ENCODE measurements around the gene GLRX2. TPM values are rescaled to one million over a fixed set of nuclear protein-coding genes. Genes with fewer than 3 reads are reported as not detected.

The GLRX2 gene
- total and polyA plus RNA-seq, 2 of the 8 experiments (the other 6 are each of a cell fraction or from before 2014, with no cell fraction given) = 4.8 to 13.5 TPM

GRCh38 chr1:193144361-193144938, 39.2 kb upstream of the GLRX2 start (continued):
- TF ChIP-seq ATF3 (IDR thresholded peaks at IDR 0.05; ENCODE audit: insufficient read depth, low read depth, low read length) = no peak
